GM23338 (cell line): ENCODE data around the gene SELENOV. TPM values are rescaled to one million over a fixed set of nuclear protein-coding genes. Genes with fewer than 3 reads are reported as not detected.

Experiments used
- ATAC-seq: fragments of 200-7000 bp; cut with Tn5 transposase; 3 replicates; pipeline ENCODE4 v1.9.1; 2020
- DNase-seq: peaks from one replicate; pipeline ENCODE4 v3.0.0-alpha.2; 2015; ENCODE audit warnings: low spot score
- H2AFZ ChIP-seq: fragments of 200-600 bp; sonication (generic); 2 replicates; pipeline ENCODE4 v1.8.0; 2016; ENCODE audit warnings: antibody characterized with exemption, mild to moderate bottlenecking, moderate library complexity
- H3F3A ChIP-seq: fragments of 200-600 bp; sonication (generic); replicated peaks from 2 replicates; pipeline ENCODE4 v1.8.0; 2017; ENCODE audit warnings: antibody characterized with exemption, mixed run types, low read depth
- H3K27ac ChIP-seq: fragments of 200-600 bp; sonication (generic); 2 replicates; pipeline ENCODE4 v1.6.1; 2016; ENCODE audit warnings: low read depth
- H3K27me3 ChIP-seq: fragments of 200-600 bp; sonication (generic); 2 replicates; pipeline ENCODE4 v1.8.0; 2016; ENCODE audit warnings: mild to moderate bottlenecking, mixed run types, moderate library complexity; ENCODE audit not compliant: insufficient read depth
- H3K36me3 ChIP-seq: fragments of 200-600 bp; sonication (generic); 2 replicates; pipeline ENCODE4 v1.8.0; 2016; ENCODE audit warnings: mild to moderate bottlenecking; ENCODE audit not compliant: insufficient read depth
- H3K4me1 ChIP-seq: fragments of 200-600 bp; sonication (generic); 2 replicates; pipeline ENCODE4 v1.8.0; 2016; ENCODE audit warnings: mild to moderate bottlenecking, moderate library complexity; ENCODE audit not compliant: insufficient read depth
- H3K4me2 ChIP-seq: fragments of 200-600 bp; sonication (generic); 2 replicates; pipeline ENCODE4 v1.7.1; 2017; ENCODE audit warnings: mixed run types
- H3K4me3 ChIP-seq: fragments of 200-600 bp; sonication (generic); 2 replicates; pipeline ENCODE4 v1.6.1; 2016; ENCODE audit warnings: mixed run types
- H3K79me2 ChIP-seq: fragments of 200-600 bp; sonication (generic); replicated peaks from 2 replicates; pipeline ENCODE4 v1.8.0; 2017; ENCODE audit warnings: mild to moderate bottlenecking; ENCODE audit not compliant: insufficient read depth
- H3K9me2 ChIP-seq: fragments of 200-600 bp; sonication (generic); 2 replicates; pipeline ENCODE4 v1.8.0; 2017; ENCODE audit not compliant: insufficient read depth
- H4K20me1 ChIP-seq: fragments of 200-600 bp; sonication (generic); replicated peaks from 2 replicates; pipeline ENCODE4 v1.8.0; 2017; ENCODE audit warnings: mild to moderate bottlenecking; ENCODE audit not compliant: insufficient read depth
- H3K27ac Mint-ChIP-seq: 2 replicates; pipeline ENCODE4 v1.8.0; 2020; ENCODE audit warnings: inconsistent platforms, mild to moderate bottlenecking, moderate library complexity, mixed read lengths
- H3K27me3 Mint-ChIP-seq: 3 replicates; pipeline ENCODE4 v1.8.0; 2022; ENCODE audit warnings: low read depth, mild to moderate bottlenecking, moderate library complexity, mixed read lengths, inconsistent platforms; ENCODE audit not compliant: insufficient read depth, poor library complexity
- H3K36me3 Mint-ChIP-seq: 3 replicates; pipeline ENCODE4 v1.8.0; 2021; ENCODE audit warnings: low read depth, mild to moderate bottlenecking, inconsistent platforms, moderate library complexity, mixed read lengths
- H3K4me1 Mint-ChIP-seq: 3 replicates; pipeline ENCODE4 v1.8.0; 2020; ENCODE audit warnings: mild to moderate bottlenecking, inconsistent platforms, mixed read lengths
- H3K4me3 Mint-ChIP-seq: 3 replicates; pipeline ENCODE4 v1.8.0; 2021; ENCODE audit warnings: moderate library complexity, mild to moderate bottlenecking, inconsistent platforms, mixed read lengths
- H3K9me3 Mint-ChIP-seq: 3 replicates; pipeline ENCODE4 v1.8.0; 2020; ENCODE audit warnings: moderate library complexity, mild to moderate bottlenecking, inconsistent platforms, mixed read lengths
- CREB1 ChIP-seq: fragments of 250-450 bp; sonication (Bioruptor Pico); IDR thresholded peaks from 2 replicates; pipeline ENCODE4 v1.5.0; 2020; ENCODE audit warnings: low read depth, mild to moderate bottlenecking, moderate library complexity
- CTCF ChIP-seq, 2 experiments: fragments of 200-600 bp in 1 of 2; sonication (generic) in 1 of 2; conservative IDR thresholded peaks; 2 replicates each; pipeline versions ENCODE4 v1.5.1 to v1.6.1; 2016 to 2017; ENCODE audit warnings: antibody characterized with exemption in 2 of 2, low read depth in 2 of 2, mild to moderate bottlenecking in 2 of 2, moderate library complexity in 1 of 2
- ETS1 ChIP-seq: IDR thresholded peaks from 2 replicates; pipeline ENCODE4 v1.6.1; 2016; ENCODE audit warnings: antibody characterized with exemption
- EZH2 ChIP-seq: fragments of 200-600 bp; sonication (generic); IDR thresholded peaks from one replicate; pipeline ENCODE4 v1.8.0; 2017; ENCODE audit warnings: antibody characterized with exemption, mild to moderate bottlenecking, low read depth; ENCODE audit not compliant: unreplicated experiment
- EZH2phosphoT487 ChIP-seq: fragments of 200-600 bp; sonication (generic); IDR thresholded peaks from one replicate; pipeline ENCODE4 v1.8.1; 2018; ENCODE audit warnings: antibody characterized with exemption; ENCODE audit not compliant: unreplicated experiment
- JUNB ChIP-seq: IDR thresholded peaks from one replicate; pipeline ENCODE4 v1.6.1; 2016; ENCODE audit warnings: antibody characterized with exemption; ENCODE audit not compliant: unreplicated experiment
- NANOG ChIP-seq: IDR thresholded peaks from 2 replicates; pipeline ENCODE4 v1.6.1; 2016; ENCODE audit warnings: antibody characterized with exemption, borderline replicate concordance
- POLR2AphosphoS5 ChIP-seq: IDR thresholded peaks from 2 replicates; pipeline ENCODE4 v1.6.1; 2016; ENCODE audit warnings: antibody characterized with exemption, low read depth
- REST ChIP-seq: IDR thresholded peaks from one replicate; pipeline ENCODE4 v1.6.1; 2018; ENCODE audit warnings: antibody characterized with exemption; ENCODE audit not compliant: unreplicated experiment
- STAT1 ChIP-seq: IDR thresholded peaks from one replicate; pipeline ENCODE4 v1.6.1; 2016; ENCODE audit warnings: antibody characterized with exemption; ENCODE audit not compliant: unreplicated experiment
- ZNF114 ChIP-seq: fragments of 250-450 bp; sonication (Bioruptor Pico); IDR thresholded peaks from 2 replicates; pipeline ENCODE4 v1.5.0; 2020; ENCODE audit warnings: mild to moderate bottlenecking, moderate library complexity
- ZNF331 ChIP-seq: fragments of 250-450 bp; sonication (Bioruptor Pico); IDR thresholded peaks from 2 replicates; pipeline ENCODE4 v1.5.0; 2020; ENCODE audit warnings: low read depth, mild to moderate bottlenecking, moderate library complexity
- ZNF462 ChIP-seq: fragments of 250-450 bp; sonication (Bioruptor Pico); IDR thresholded peaks from 2 replicates; pipeline ENCODE4 v1.5.0; 2020; ENCODE audit warnings: mild to moderate bottlenecking, moderate library complexity
- polyA plus RNA-seq: library from polyadenylated mRNA; unstranded; fragments of >200 nt; fragmentation: Nextera tagmentation; extraction: Ambion mirVana; gene quantifications from 2 replicates; pipeline ENCODE4 v1.2.1, GENCODE V29; 2016
- total RNA-seq: library from RNA; depleted of rRNA; stranded (reverse); fragments of >200 nt; shearing (Covaris generic); gene quantifications from 2 replicates; pipeline ENCODE4 v1.2.3, GENCODE V29; 2014

SELENOV gene
- total and polyA plus RNA-seq, 2 experiments from 2014 or later, result 8.0 to 8.7 TPM

DNA sequence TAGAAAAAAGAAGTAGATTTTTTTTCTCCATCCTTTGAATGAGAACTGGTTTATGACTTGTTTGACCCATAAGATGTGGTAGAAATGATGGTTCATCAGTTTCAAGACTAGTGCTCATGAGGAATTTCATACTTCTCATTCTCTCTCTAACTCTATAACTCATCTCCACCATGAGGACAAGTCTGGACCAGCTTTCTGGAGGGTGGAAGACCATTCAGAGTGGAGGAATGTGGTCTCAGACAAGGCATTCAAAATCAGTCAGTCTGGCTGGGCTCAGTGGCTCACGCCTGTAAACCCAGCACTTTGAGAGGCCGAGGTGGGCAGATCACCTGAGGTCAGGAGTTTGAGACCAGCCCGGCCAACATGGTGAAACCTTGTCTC, 28.5 kb downstream of the SELENOV start:
- no peaks in the 10 kb centered on the region for H3K9me2 ChIP-seq

More for the DNA sequence above, 28.5 kb downstream of the SELENOV start:
- H3K36me3 Mint-ChIP-seq, result peaks cover under 1% of the 10 kb centered on the region; the same call in 1 of the 3 replicates
- TF ChIP-seq STAT1, result no peak
- no peak for TF ChIP-seq JUNB
- TF ChIP-seq ZNF331 (CRISPR knock-in tag), result no peak
- TF ChIP-seq POLR2AphosphoS5, result no peak
- TF ChIP-seq CREB1 (CRISPR knock-in tag), result no peak
- no peak for TF ChIP-seq ETS1
- no peak for TF ChIP-seq REST
- no peak for TF ChIP-seq EZH2phosphoT487
- no peak for TF ChIP-seq CTCF (conservative IDR thresholded peaks at IDR 0.05; ENCODE audit: low read depth in 2 of 2)
- no peak for TF ChIP-seq ZNF114 (CRISPR knock-in tag)
- TF ChIP-seq EZH2, result no peak
- TF ChIP-seq NANOG, result no peak
- no peak for TF ChIP-seq ZNF462
- no peaks in the 10 kb centered on the region for H3K9me3 Mint-ChIP-seq
- no peaks in the 10 kb centered on the region for H3F3A ChIP-seq
- DNase-seq (no peak), ATAC-seq (no peak)
- no peak overlapping the region for H3K4me3 ChIP-seq
- H3K27ac Mint-ChIP-seq, result no peak overlapping the region
- no peaks in the 10 kb centered on the region for H3K36me3 ChIP-seq
- peaks cover 7% of the 10 kb centered on the region for H3K4me1 ChIP-seq
- no peaks in the 10 kb centered on the region for H3K27me3 ChIP-seq
- H4K20me1 ChIP-seq, result no peaks in the 10 kb centered on the region; the same call in 1 of the 2 replicates
- H3K4me3 Mint-ChIP-seq, result no peak overlapping the region
- no peak overlapping the region for H2AFZ ChIP-seq
- peaks cover 22% of the 10 kb centered on the region for H3K4me1 Mint-ChIP-seq
- no peak overlapping the region for H3K4me2 ChIP-seq
- H3K27me3 Mint-ChIP-seq, result peaks cover 14% of the 10 kb centered on the region
- H3K27ac ChIP-seq, result no peak overlapping the region
- H3K79me2 ChIP-seq, result peaks cover 5% of the 10 kb centered on the region
